Coronary artery (tissue), 2 donors: ENCODE data around the gene UAP1.

Experiments used
- DNase-seq: peaks from one replicate; pipeline ENCODE4 v3.0.0-alpha.2; 2017; ENCODE audit warnings: low spot score
- H3K27ac ChIP-seq, 2 donors: fragments of 200-600 bp; sonication (generic); one replicate each; pipeline ENCODE4 v1.5.1; 2016 to 2019
- H3K4me3 ChIP-seq: fragments of 200-600 bp; sonication (generic); 2 replicates; pipeline ENCODE4 v1.5.1; 2016; ENCODE audit warnings: mild to moderate bottlenecking, moderate library complexity
- CTCF ChIP-seq: fragments of 200-600 bp; sonication (generic); IDR thresholded peaks from one replicate; pipeline ENCODE4 v1.5.1; 2019; ENCODE audit warnings: antibody characterized with exemption

UAP1 gene

GRCh38 chr1:162551969-162552683, 9.4 kb upstream of the UAP1 start:
- DNase-seq, result no peak
- no peak overlapping the region for H3K4me3 ChIP-seq
- peak overlapping the region; percentile 1 to 80 for H3K27ac ChIP-seq
- TF ChIP-seq CTCF, result no peak

GRCh38 chr1:162552684-162553252, 8.8 kb upstream of the UAP1 start:
- no peak for TF ChIP-seq CTCF
- Histone ChIP-seq H3K27ac (peak overlapping the region; percentile 59 to 80), H3K4me3 (no peak overlapping the region)
- DNase-seq, result no peak

DNA sequence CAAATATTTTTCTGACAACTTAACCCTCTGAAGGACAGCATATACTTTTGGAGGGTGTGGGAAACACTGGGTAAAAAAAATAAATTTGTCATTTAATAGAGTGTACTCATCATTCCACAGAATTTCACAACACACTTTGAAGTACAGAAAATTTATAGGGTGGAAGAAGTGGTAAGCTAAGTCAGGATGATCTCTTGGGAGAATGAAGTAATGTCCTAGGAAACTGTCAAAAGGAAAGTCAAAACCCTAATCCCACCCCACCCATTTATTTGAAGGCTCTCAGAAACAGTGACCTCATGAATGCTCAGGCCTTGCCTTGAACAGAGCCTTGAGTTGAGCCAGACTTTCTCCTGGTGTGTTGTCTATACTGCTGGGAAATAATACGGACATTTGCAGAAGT, 7.3 kb upstream of the UAP1 start:
- no peak for DNase-seq
- peak overlapping the region in 1 of 2 donors; percentile 76 for H3K27ac ChIP-seq
- no peak overlapping the region for H3K4me3 ChIP-seq
- no peak for TF ChIP-seq CTCF

DNA sequence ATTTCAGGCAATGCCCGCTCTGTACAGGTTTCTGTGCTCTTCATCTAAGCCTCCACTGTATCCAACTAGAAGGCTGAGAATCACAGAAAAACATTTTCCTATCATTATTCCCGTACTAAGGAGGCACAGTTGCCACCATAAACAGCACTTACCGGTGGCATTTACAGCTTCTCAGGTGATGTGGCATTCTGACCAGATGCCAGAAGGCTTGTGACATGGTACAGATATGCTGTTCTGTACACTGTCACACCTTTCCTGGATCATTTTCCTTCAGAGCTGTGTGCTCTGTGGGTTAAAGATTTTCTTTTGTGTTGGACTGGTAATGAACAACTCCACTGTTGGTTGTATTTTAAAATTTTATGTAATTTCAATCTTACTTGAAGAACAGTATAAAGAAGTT, 4.0 kb upstream of the UAP1 start:
- no peak overlapping the region for H3K27ac ChIP-seq
- no peak overlapping the region for H3K4me3 ChIP-seq
- TF ChIP-seq CTCF, result no peak
- no peak for DNase-seq

- DNase-seq, result no peak
- peak overlapping the region; percentile 100 for H3K4me3 ChIP-seq
Observed at GRCh38 chr1:162560303-162561036, 1.1 kb upstream of the UAP1 start.

DNA sequence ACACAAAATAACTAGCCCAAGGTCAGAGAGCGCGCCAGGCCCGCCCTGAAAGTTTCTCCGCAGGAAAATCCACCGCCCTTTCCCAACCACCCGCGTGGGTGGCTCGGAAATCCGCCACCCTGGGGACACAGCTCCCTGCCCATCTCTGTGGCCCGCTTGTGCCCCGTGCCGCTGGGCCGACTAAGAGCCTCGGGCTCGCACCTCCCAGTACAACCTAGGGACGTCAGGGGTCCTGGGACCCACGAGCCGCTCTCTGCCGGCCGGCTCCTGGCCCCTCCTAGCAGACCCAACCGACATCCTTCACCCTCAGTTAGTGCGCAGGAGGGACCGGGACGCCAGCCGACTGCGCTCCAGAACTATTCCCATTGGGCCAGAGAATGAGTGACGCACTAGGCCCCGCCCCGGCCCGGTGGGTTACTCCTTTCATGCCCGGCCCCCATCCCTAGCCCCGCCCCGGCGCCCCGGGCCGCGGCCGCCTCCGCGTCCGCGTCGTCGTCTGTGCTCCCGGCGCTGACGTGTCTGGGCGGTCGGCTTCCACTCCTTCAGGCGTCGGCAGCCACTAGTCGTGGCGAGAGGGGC, 396 bp upstream of the UAP1 start:
- peak; percentile 99 for DNase-seq
- Histone ChIP-seq H3K27ac (peak overlapping the region; percentile 97 to 98), H3K4me3 (peak overlapping the region; percentile 100)
- TF ChIP-seq CTCF, result no peak

More at GRCh38 chr1:162560303-162561036, 1.1 kb upstream of the UAP1 start:
- TF ChIP-seq CTCF, result no peak
- peak overlapping the region; percentile 97 to 98 for H3K27ac ChIP-seq
